ENCODE results near the gene KRTAP4-9.
"Not testable (repeated sequence)": the region's sequence is repeated elsewhere in the genome, so short reads cannot be mapped to it uniquely, and the experiment has no call there.

Gene KRTAP4-9

GRCh38 chr17:41105347-41105746 is at the start of gene KRTAP4-9:
TSS of gene KRTAP4-9 (plus strand) at chr17:41105389. CDS start at chr17:41105389, 0 bp downstream.
- not testable (repeated sequence) for DNase-seq (ENCODE audit: low read depth, low spot score)

- DNase-seq (ENCODE audit: low read depth, low spot score): no peak
Observed at GRCh38 chr17:41057547-41057946, 47.6 kb upstream of the KRTAP4-9 start.

GRCh38 chr17:41058741-41059140 is 46.4 kb upstream of the KRTAP4-9 start:
- DNase-seq (ENCODE audit: low read depth, low spot score): no peak

GRCh38 chr17:41059276-41060051 is 45.7 kb upstream of the KRTAP4-9 start:
- peak; percentile 85 for DNase-seq (ENCODE audit: low read depth, low spot score)

- DNase-seq (ENCODE audit: low read depth, low spot score): peak; percentile 94
Observed at GRCh38 chr17:41060052-41060604, 45.1 kb upstream of the KRTAP4-9 start, which contains the start of gene KRTAP2-3. TSS of gene KRTAP2-3 (minus strand) at chr17:41060114. CDS start at chr17:41060050, 64 bp downstream.

- DNase-seq (ENCODE audit: low read depth, low spot score): peak; percentile 91
Observed at GRCh38 chr17:41061964-41062363, 43.2 kb upstream of the KRTAP4-9 start.

GRCh38 chr17:41063449-41063848 is 41.7 kb upstream of the KRTAP4-9 start:
- DNase-seq (ENCODE audit: low read depth, low spot score): no peak

- no peak for DNase-seq (ENCODE audit: low read depth, low spot score)
Observed at GRCh38 chr17:41064301-41064700, 40.9 kb upstream of the KRTAP4-9 start.

GRCh38 chr17:41065016-41065689 is 40.0 kb upstream of the KRTAP4-9 start:
- DNase-seq (ENCODE audit: low read depth, low spot score): not testable (repeated sequence)

GRCh38 chr17:41065829-41066624 is 39.2 kb upstream of the KRTAP4-9 start, which contains the start of gene KRTAP2-4:
TSS of gene KRTAP2-4 (minus strand) at chr17:41065879. CDS start at chr17:41065845, 34 bp downstream.
- DNase-seq (ENCODE audit: low read depth, low spot score): peak; percentile 63

GRCh38 chr17:41067281-41067680 is 37.9 kb upstream of the KRTAP4-9 start:
- no peak for DNase-seq (ENCODE audit: low read depth, low spot score)

GRCh38 chr17:41069031-41069430 is 36.2 kb upstream of the KRTAP4-9 start:
- no peak for DNase-seq (ENCODE audit: low read depth, low spot score)

- DNase-seq (ENCODE audit: low read depth, low spot score): no peak
Observed at GRCh38 chr17:41071606-41072360, 33.4 kb upstream of the KRTAP4-9 start.

- no peak for DNase-seq (ENCODE audit: low read depth, low spot score)
Observed at GRCh38 chr17:41073676-41074075, 31.5 kb upstream of the KRTAP4-9 start.

- no peak for DNase-seq (ENCODE audit: low read depth, low spot score)
Observed at GRCh38 chr17:41076788-41077187, 28.4 kb upstream of the KRTAP4-9 start.

- no peak for DNase-seq (ENCODE audit: low read depth, low spot score)
Observed at GRCh38 chr17:41082626-41083025, 22.6 kb upstream of the KRTAP4-9 start.

- DNase-seq (ENCODE audit: low read depth, low spot score): not testable (repeated sequence)
Observed at GRCh38 chr17:41083427-41083826, 21.8 kb upstream of the KRTAP4-9 start.

- DNase-seq (ENCODE audit: low read depth, low spot score): not testable (repeated sequence)
Observed at GRCh38 chr17:41084100-41084856, 20.9 kb upstream of the KRTAP4-9 start, which contains the start of gene KRTAP4-7. TSS of gene KRTAP4-7 (plus strand) at chr17:41084150. CDS start at chr17:41084207, 57 bp downstream.

- DNase-seq (ENCODE audit: low read depth, low spot score): not testable (repeated sequence)
Observed at GRCh38 chr17:41088760-41089352, 16.3 kb upstream of the KRTAP4-9 start.
